ENCODE results near the gene CAPN5.

The CAPN5 gene

DNA sequence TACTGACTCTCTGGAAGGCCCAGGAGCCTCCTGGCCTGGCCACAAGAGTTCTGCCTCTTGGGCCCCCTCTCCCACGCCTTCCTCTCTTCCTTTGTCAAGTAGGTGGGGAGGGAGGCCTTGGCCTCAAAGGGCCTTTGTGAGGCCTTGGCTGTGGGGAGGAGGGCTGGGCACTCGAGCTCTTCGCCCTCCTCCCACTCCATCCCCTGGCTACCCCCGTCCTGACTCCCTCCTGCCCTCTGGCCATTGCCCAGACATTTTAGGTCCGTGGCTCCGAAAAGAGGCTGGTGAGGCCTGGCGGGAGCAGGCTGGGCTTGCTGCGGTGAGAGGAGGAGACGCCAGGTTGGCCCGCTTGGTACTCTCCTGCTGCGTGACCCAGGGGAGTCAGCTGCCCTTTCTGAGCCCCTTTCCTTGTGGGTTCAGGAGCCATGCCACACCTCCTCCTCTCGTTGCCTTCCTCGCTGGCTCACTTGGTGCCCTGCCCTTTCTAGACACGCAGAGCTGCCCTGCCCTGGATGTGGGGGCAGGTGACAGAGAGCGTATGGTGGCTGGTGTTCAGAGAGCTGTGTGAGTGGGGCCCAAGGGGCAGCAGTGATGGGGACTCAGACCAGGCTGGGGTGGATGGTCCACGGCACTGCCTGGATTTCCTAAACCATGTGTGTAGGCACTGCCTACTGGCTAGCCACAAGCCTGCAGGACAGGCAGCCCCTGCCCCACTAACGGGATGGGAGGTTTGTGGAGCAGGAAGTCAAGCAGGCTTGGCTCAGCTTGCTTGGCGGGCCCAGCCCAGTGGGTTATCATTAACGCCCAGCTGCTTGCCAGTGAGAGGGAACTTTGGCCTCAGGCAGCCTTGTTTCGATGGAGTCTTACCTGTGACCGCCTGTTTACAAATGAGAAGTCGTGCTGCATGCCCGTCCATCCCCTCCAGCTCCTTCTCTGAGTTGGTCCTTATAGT, 20.0 kb downstream of the CAPN5 start:
- Histone ChIP-seq H4K20me1 (ENCODE audit: control insufficient read depth, insufficient read depth, low read depth, low read length) (no peaks in the 10 kb centered on the region), H3K79me2 (ENCODE audit: control insufficient read depth, low read length) (no peaks in the 10 kb centered on the region), H3K27me3 (ENCODE audit: control insufficient read depth, low read length) (no peaks in the 10 kb centered on the region), H3F3A (ENCODE audit: control insufficient read depth, insufficient read depth) (no peaks in the 10 kb centered on the region), H3K36me3 (ENCODE audit: control insufficient read depth, low read length) (no peaks in the 10 kb centered on the region), H3K9me3 (ENCODE audit: control insufficient read depth, insufficient read depth, low read length) (no peaks in the 10 kb centered on the region), H3K4me2 (ENCODE audit: low read length) (no peak overlapping the region), H3K4me1 (ENCODE audit: control insufficient read depth, low read length) (no peaks in the 10 kb centered on the region), H3K4me3 (ENCODE audit: low read length) (no peak overlapping the region), H3K27ac (ENCODE audit: low read depth, low read length) (no peak overlapping the region), H3K9me2 (replicated peaks; ENCODE audit: control insufficient read depth, low read length) (no peaks in the 10 kb centered on the region)
- TF ChIP-seq CTCF (IDR thresholded peaks at IDR 0.05; ENCODE audit: low read depth, low read length, poor library complexity, severe bottlenecking) (no peak), EZH2phosphoT487 (IDR thresholded peaks at IDR 0.05; ENCODE audit: borderline replicate concordance, low read length) (no peak)

GRCh38 chr11:77087723-77088225, 21.0 kb downstream of the CAPN5 start:
- Histone ChIP-seq H3K4me3 (ENCODE audit: low read length) (no peak overlapping the region), H3K27ac (ENCODE audit: low read depth, low read length) (no peak overlapping the region), H3K9me2 (replicated peaks; ENCODE audit: control insufficient read depth, low read length) (no peaks in the 10 kb centered on the region), H3K27me3 (ENCODE audit: control insufficient read depth, low read length) (no peaks in the 10 kb centered on the region), H3K4me1 (ENCODE audit: control insufficient read depth, low read length) (no peaks in the 10 kb centered on the region), H3K79me2 (ENCODE audit: control insufficient read depth, low read length) (no peaks in the 10 kb centered on the region), H3F3A (ENCODE audit: control insufficient read depth, insufficient read depth) (no peaks in the 10 kb centered on the region), H4K20me1 (ENCODE audit: control insufficient read depth, insufficient read depth, low read depth, low read length) (no peaks in the 10 kb centered on the region), H3K36me3 (ENCODE audit: control insufficient read depth, low read length) (no peaks in the 10 kb centered on the region), H3K9me3 (ENCODE audit: control insufficient read depth, insufficient read depth, low read length) (no peaks in the 10 kb centered on the region), H3K4me2 (ENCODE audit: low read length) (no peak overlapping the region)
- TF ChIP-seq CTCF (IDR thresholded peaks at IDR 0.05; ENCODE audit: low read depth, low read length, poor library complexity, severe bottlenecking) (no peak), EZH2phosphoT487 (IDR thresholded peaks at IDR 0.05; ENCODE audit: borderline replicate concordance, low read length) (no peak)

- H3F3A ChIP-seq (ENCODE audit: control insufficient read depth, insufficient read depth), result no peaks in the 10 kb centered on the region
- no peak overlapping the region for H3K4me3 ChIP-seq (ENCODE audit: low read length)
- no peaks in the 10 kb centered on the region for H3K9me3 ChIP-seq (ENCODE audit: control insufficient read depth, insufficient read depth, low read length)
- H3K4me2 ChIP-seq (ENCODE audit: low read length), result no peak overlapping the region
- no peaks in the 10 kb centered on the region for H3K9me2 ChIP-seq (replicated peaks; ENCODE audit: control insufficient read depth, low read length)
- no peaks in the 10 kb centered on the region for H3K4me1 ChIP-seq (ENCODE audit: control insufficient read depth, low read length)
- no peaks in the 10 kb centered on the region for H3K27me3 ChIP-seq (ENCODE audit: control insufficient read depth, low read length)
- H3K27ac ChIP-seq (ENCODE audit: low read depth, low read length), result no peak overlapping the region
- H3K79me2 ChIP-seq (ENCODE audit: control insufficient read depth, low read length), result no peaks in the 10 kb centered on the region
- no peak for TF ChIP-seq EZH2phosphoT487 (IDR thresholded peaks at IDR 0.05; ENCODE audit: borderline replicate concordance, low read length)
- no peak for TF ChIP-seq CTCF (IDR thresholded peaks at IDR 0.05; ENCODE audit: low read depth, low read length, poor library complexity, severe bottlenecking)
- H4K20me1 ChIP-seq (ENCODE audit: control insufficient read depth, insufficient read depth, low read depth, low read length), result no peaks in the 10 kb centered on the region
- no peaks in the 10 kb centered on the region for H3K36me3 ChIP-seq (ENCODE audit: control insufficient read depth, low read length)
Observed at GRCh38 chr11:77088236-77089003, 21.6 kb downstream of the CAPN5 start.
